Breast epithelium (tissue), 4 donors: ENCODE data around the gene FYB1. TPM values are rescaled to one million over a fixed set of nuclear protein-coding genes. Genes with fewer than 3 reads are reported as not detected.

Experiments
- DNase-seq, 2 donors: peaks; one replicate each; pipeline ENCODE4 v3.0.0-alpha.2; 2019; ENCODE audit warnings: low spot score in 2 of 2
- H3K27ac ChIP-seq, 2 donors: fragments of 200-600 bp; sonication (generic) in 1 of 2; one replicate each; pipeline ENCODE4 v1.5.1; 2016 to 2019; ENCODE audit warnings: mild to moderate bottlenecking in 1 of 2
- H3K27me3 ChIP-seq, 2 donors: fragments of 200-600 bp; sonication (generic) in 1 of 2; one replicate each; pipeline versions ENCODE4 v1.5.1 to v1.6.0; 2017 to 2019; ENCODE audit warnings: control low read depth in 1 of 2, mild to moderate bottlenecking in 1 of 2
- H3K36me3 ChIP-seq: fragments of 200-600 bp; one replicate; pipeline ENCODE4 v1.5.1; 2019
- H3K4me1 ChIP-seq, 2 donors: fragments of 200-600 bp; sonication (generic); one replicate each; pipeline ENCODE4 v1.5.1; 2016 to 2019; ENCODE audit warnings: control low read depth in 1 of 2
- H3K4me3 ChIP-seq, 3 donors: fragments of 200-600 bp; sonication (generic); 1 replicate in 2 of 3; 2 replicates in 1 of 3; pipeline ENCODE4 v1.5.1; 2016 to 2019; ENCODE audit warnings: mild to moderate bottlenecking in 3 of 3, moderate library complexity in 2 of 3
- H3K9me3 ChIP-seq, 2 donors: fragments of 200-600 bp; sonication (generic) in 1 of 2; one replicate each; pipeline ENCODE4 v1.5.1; 2016 to 2019; ENCODE audit warnings: control low read depth in 1 of 2
- POLR2A ChIP-seq: fragments of 450-650 bp; IDR thresholded peaks from one replicate; pipeline ENCODE4 v1.6.1; 2016; ENCODE audit warnings: antibody characterized with exemption, mild to moderate bottlenecking, moderate library complexity
- POLR2AphosphoS5 ChIP-seq, 3 donors: sonication (generic); formaldehyde crosslinking; IDR thresholded peaks; one replicate each; pipeline ENCODE4 v1.6.1; 2017; ENCODE audit warnings: antibody characterized with exemption in 3 of 3
- intact Hi-C: fragments of 100-400 bp; cut with DNase I; formaldehyde crosslinking; loops from one replicate; pipeline ENCODE4 v1.15.1; 2023; ENCODE audit warnings: low total_unique reads
- total RNA-seq, 3 donors: library from RNA; depleted of rRNA; stranded (reverse); fragments of >200 nt; gene quantifications; one replicate each; pipeline ENCODE4 v1.1.0, GENCODE V29; 2016
- TF ChIP-seq, protein P1 (sequence below), 3 donors: fragments of 450-650 bp; IDR thresholded peaks; one replicate each; pipeline ENCODE4 v1.5.1; 2016 to 2017; ENCODE audit warnings: antibody characterized with exemption in 3 of 3, mild to moderate bottlenecking in 3 of 3, moderate library complexity in 3 of 3

Gene FYB1
- total RNA-seq, 3 donors from 2014 or later, result 10.2 to 17.9 (median 11.4) TPM

DNA sequence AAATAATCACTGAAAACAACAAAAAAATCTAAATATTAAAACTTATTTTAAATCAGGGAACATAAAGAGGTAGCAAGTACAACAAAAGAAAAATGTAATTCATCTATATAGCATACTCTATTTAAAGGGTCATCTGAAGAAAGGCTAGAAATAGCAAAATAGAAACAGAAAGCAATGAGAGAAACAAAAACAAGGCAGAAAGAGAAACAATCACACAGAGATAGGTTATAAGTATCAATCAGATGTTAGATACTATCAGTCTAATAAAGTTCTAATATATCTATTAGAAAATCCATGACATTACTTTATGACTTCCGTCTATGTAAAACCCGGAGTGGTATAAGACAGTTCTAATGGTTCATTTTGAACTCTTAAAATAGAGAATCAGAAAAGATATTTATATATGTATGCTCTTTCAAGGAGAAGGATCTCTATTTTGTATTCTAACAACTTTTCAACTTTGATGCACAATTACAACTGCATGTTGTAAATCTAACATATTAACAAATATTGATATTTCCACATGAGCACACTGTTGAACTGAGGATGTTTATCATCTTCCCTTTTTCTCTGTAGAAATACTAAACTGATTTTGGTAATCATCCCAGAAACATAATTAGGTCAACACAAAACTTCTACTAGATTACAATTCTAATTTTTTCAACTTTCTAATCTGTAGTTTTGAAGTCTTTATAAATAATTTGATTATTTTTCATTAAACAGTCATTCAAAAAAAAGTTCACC lies 161.0 kb downstream of the FYB1 start:
- Histone ChIP-seq H3K9me3 (no peaks in the 10 kb centered on the region), H3K36me3 (no peaks in the 10 kb centered on the region), H3K4me1 (no peaks in the 10 kb centered on the region), H3K27ac (peak overlapping the region in 1 of 2 donors; percentile 4), H3K27me3 (no peaks in the 10 kb centered on the region), H3K4me3 (peak overlapping the region in 2 of 3 donors; percentile 5 to 24)
- intact Hi-C loops, result no loop called here
- no peak for TF ChIP-seq POLR2A
- no peak for TF ChIP-seq POLR2AphosphoS5 (IDR thresholded peaks at IDR 0.05)
- TF ChIP-seq, protein P1, sequence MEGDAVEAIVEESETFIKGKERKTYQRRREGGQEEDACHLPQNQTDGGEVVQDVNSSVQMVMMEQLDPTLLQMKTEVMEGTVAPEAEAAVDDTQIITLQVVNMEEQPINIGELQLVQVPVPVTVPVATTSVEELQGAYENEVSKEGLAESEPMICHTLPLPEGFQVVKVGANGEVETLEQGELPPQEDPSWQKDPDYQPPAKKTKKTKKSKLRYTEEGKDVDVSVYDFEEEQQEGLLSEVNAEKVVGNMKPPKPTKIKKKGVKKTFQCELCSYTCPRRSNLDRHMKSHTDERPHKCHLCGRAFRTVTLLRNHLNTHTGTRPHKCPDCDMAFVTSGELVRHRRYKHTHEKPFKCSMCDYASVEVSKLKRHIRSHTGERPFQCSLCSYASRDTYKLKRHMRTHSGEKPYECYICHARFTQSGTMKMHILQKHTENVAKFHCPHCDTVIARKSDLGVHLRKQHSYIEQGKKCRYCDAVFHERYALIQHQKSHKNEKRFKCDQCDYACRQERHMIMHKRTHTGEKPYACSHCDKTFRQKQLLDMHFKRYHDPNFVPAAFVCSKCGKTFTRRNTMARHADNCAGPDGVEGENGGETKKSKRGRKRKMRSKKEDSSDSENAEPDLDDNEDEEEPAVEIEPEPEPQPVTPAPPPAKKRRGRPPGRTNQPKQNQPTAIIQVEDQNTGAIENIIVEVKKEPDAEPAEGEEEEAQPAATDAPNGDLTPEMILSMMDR (IDR thresholded peaks at IDR 0.05), result no peak
- DNase-seq, result no peak

DNA sequence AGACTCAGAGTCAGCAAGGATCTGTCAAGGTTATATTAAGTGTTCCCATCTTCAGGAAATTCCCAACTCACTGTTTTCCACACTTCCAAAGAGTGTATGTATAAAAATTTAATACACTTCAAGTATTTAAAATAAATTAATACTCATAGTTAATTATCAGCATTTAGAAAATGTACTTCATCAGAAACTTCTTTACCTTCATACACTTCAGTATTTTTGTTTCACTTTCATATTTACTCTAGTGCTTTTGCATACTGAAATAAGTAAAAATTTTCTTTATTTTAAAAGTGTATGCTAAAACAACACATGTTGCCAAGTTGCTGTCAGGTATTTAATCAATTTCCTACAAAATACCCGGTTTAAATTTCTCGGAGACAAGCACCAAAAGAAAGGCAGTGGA lies 161.6 kb downstream of the FYB1 start:
- H3K36me3 ChIP-seq, result no peaks in the 10 kb centered on the region
- peak overlapping the region in 2 of 3 donors; percentile 5 to 24 for H3K4me3 ChIP-seq
- no peak for DNase-seq
- TF ChIP-seq POLR2A (no peak), POLR2AphosphoS5 (IDR thresholded peaks at IDR 0.05) (no peak)
- TF ChIP-seq, protein P1 (IDR thresholded peaks at IDR 0.05), result no peak
- no peaks in the 10 kb centered on the region for H3K9me3 ChIP-seq
- intact Hi-C loops, result no loop called here
- H3K27ac ChIP-seq, result peak overlapping the region in 1 of 2 donors; percentile 4
- H3K27me3 ChIP-seq, result no peaks in the 10 kb centered on the region
- no peaks in the 10 kb centered on the region for H3K4me1 ChIP-seq

DNA sequence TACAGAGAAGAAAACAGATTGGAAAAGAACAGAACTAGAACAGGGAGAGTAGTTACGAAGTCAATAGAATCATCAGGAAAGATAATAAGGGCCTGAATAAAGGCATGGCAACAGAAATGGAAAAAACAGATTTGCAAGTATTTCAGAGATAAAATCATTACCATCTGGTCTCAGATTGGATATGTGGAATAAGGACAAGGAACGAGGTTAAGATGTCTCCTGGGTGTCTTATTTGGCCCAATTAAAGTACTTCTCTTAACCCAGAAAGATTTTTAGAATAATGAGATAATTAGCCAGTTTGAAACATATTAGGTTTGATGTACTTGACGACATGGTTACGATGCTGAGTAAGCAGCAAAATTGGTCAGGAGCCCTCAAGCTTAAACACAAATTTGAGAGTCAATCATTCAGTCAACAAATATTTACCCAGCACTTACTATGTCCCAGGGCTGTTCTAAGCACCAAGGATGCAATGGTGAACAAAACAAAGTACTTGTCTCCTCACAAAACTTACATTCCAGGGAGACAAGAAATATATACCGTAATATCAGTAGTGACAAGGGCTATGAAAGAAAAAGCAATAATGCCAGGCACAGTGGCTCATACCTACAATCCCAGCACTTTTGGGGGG lies 163.5 kb downstream of the FYB1 start:
- no peaks in the 10 kb centered on the region for H3K4me1 ChIP-seq
- no peaks in the 10 kb centered on the region for H3K27me3 ChIP-seq
- H3K27ac ChIP-seq, result peak overlapping the region; percentile 21 to 49
- H3K9me3 ChIP-seq, result no peaks in the 10 kb centered on the region
- intact Hi-C loops, result no loop called here
- DNase-seq, result no peak
- H3K4me3 ChIP-seq, result no peak overlapping the region
- no peak for TF ChIP-seq POLR2AphosphoS5 (IDR thresholded peaks at IDR 0.05)
- no peak for TF ChIP-seq POLR2A
- TF ChIP-seq, protein P1 (IDR thresholded peaks at IDR 0.05), result no peak
- H3K36me3 ChIP-seq, result no peaks in the 10 kb centered on the region

Other genes starting within 250 kb of the FYB1 start
- gene RICTOR, start 145.2 kb downstream of the FYB1 start, total RNA-seq, result 10 to 100 TPM; 39.0 to 79.2 (median 58.7) TPM
- 1 to 10 TPM in 1 of 3 donors, not detected in 2; 1.8 TPM for gene C9, start 144.9 kb upstream of the FYB1 start, total RNA-seq
- 100 to 1,000 TPM; 112 to 240 (median 119) TPM for gene DAB2, start 205.4 kb upstream of the FYB1 start, total RNA-seq